Caco-2 (cell line): Measurements from ENCODE around the gene DENND2A. TPM values are rescaled to one million over a fixed set of nuclear protein-coding genes. Genes with fewer than 3 reads are reported as not detected.

Source experiments
- BruUV-seq: library from RNA; stranded (reverse); fragments of 400-500 nt; replicated peaks from 2 replicates; lab custom pipeline; 2021; lab: Mats Ljungman, UMichigan
- CTCF ChIA-PET: fragments of 300-600 bp; sonication (Branson Sonifier 250); formaldehyde crosslinking; loops from one replicate; lab custom pipeline; 2022; ENCODE audit warnings: antibody characterized with exemption; lab: Charles Lee
- POLR2A ChIA-PET: fragments of 300-600 bp; sonication (Branson Sonifier 250); formaldehyde crosslinking; loops from one replicate; lab custom pipeline; 2022; ENCODE audit warnings: antibody characterized with exemption; lab: Charles Lee
- DNase-seq, 2 experiments: peaks; one replicate each; pipeline versions ENCODE4 v3.0.0 to v3.0.0-alpha.2; 2020 to 2022
- H3K27me3 ChIP-seq: replicated peaks from 2 replicates; pipeline ENCODE4 v1.6.0; 2011; ENCODE audit warnings: low read length; ENCODE audit not compliant: control insufficient read depth, insufficient read depth
- H3K36me3 ChIP-seq: 2 replicates; pipeline ENCODE4 v1.5.1; 2011; ENCODE audit warnings: low read length; ENCODE audit not compliant: control insufficient read depth, insufficient read depth
- H3K4me1 ChIP-seq: fragments of 250-450 bp; sonication (Bioruptor Pico); 2 replicates; pipeline ENCODE4 v1.5.1; 2020; ENCODE audit warnings: mild to moderate bottlenecking
- H3K4me3 ChIP-seq: 2 replicates; pipeline ENCODE4 v1.5.1; 2011; ENCODE audit warnings: low read depth, mild to moderate bottlenecking, control low read depth, low read length
- H3K9me3 ChIP-seq: fragments of 250-450 bp; sonication (Bioruptor Pico); 2 replicates; pipeline ENCODE4 v1.5.1; 2020; ENCODE audit warnings: mild to moderate bottlenecking, moderate library complexity
- H3K27ac Mint-ChIP-seq: one replicate; pipeline ENCODE4 v1.8.0; 2022; ENCODE audit warnings: mixed read lengths; ENCODE audit not compliant: unreplicated experiment
- H3K27me3 Mint-ChIP-seq: one replicate; pipeline ENCODE4 v1.8.0; 2022; ENCODE audit warnings: mixed read lengths; ENCODE audit not compliant: insufficient read depth, unreplicated experiment
- H3K36me3 Mint-ChIP-seq: one replicate; pipeline ENCODE4 v1.8.0; 2022; ENCODE audit warnings: mild to moderate bottlenecking, mixed read lengths; ENCODE audit not compliant: insufficient read depth, unreplicated experiment
- H3K4me1 Mint-ChIP-seq: one replicate; pipeline ENCODE4 v1.8.0; 2022; ENCODE audit warnings: low read depth, mixed read lengths; ENCODE audit not compliant: unreplicated experiment
- H3K4me3 Mint-ChIP-seq: one replicate; pipeline ENCODE4 v1.8.0; 2022; ENCODE audit warnings: mild to moderate bottlenecking, moderate library complexity, mixed read lengths; ENCODE audit not compliant: unreplicated experiment
- H3K9me3 Mint-ChIP-seq: one replicate; pipeline ENCODE4 v1.8.0; 2022; ENCODE audit warnings: mixed read lengths; ENCODE audit not compliant: unreplicated experiment
- intact Hi-C: fragments of 100-400 bp; cut with micrococcal nuclease; formaldehyde crosslinking; loops from one replicate; pipeline ENCODE4 v1.10.0; 2022; ENCODE audit not compliant: unreplicated experiment
- total RNA-seq: library from RNA; stranded (reverse); gene quantifications from 2 replicates; pipeline ENCODE4 v1.2.3, GENCODE V29; 2022
- TF ChIP-seq, protein P1 (sequence below), 2 experiments: fragments of 200-600 bp in 1 of 2; IDR thresholded peaks; 1 replicate in 1 of 2; 2 replicates in 1 of 2; pipeline versions ENCODE4 v1.5.1 to v1.8.0; 2011 to 2022; ENCODE audit warnings: antibody characterized with exemption in 1 of 2, control low read depth in 1 of 2, inconsistent platforms in 1 of 2, low read depth in 1 of 2, low read length in 1 of 2, mild to moderate bottlenecking in 1 of 2, moderate library complexity in 1 of 2; ENCODE audit not compliant: insufficient read depth in 1 of 2, severe bottlenecking in 1 of 2, unreplicated experiment in 1 of 2

The DENND2A gene
- total RNA-seq, 1 experiment from 2014 or later: 0.95 TPM

DNA sequence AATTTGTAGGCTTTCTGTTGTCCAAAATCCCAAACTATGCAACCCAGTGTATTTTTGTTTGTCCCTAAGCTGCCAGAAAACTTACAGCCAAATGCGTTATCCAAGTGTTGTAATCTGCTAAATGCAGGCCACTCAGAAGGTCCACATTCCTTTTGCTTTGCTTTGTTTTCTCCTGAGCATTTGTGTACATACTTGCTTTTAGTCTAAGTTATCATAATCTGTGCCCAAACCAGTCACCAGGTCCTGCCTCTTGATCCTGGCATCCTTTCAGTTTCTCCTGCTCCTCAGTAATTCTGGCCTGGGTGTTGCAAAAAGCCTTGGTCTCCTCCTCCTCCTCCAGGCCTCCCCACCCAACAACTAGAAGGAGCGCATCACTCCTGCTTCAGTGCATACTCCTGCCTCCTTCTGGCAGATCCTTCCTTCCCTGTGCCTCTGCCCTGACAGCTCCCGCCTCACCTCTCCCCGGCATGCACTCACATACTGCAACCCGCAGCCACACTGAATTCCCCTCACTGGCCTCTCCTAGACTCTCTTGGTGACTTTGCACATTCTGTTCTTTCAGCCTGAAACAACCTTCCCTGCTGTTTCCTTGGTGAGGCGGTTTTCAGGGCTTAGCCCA lies 2.3 kb downstream of the DENND2A start:
- H3K27me3 Mint-ChIP-seq: peaks cover 11% of the 10 kb centered on the region
- ChIA-PET POLR2A (no interaction called here), CTCF (interaction anchor here (0.6 kb wide), 1 partner anchor 45 kb away, joined by 3 read pairs; no protein-coding TSS in a partner anchor)
- no peaks in the 10 kb centered on the region for H3K9me3 ChIP-seq
- H3K4me1 ChIP-seq: peaks cover 13% of the 10 kb centered on the region
- no TSS peak for BruUV-seq
- no peaks in the 10 kb centered on the region for H3K9me3 Mint-ChIP-seq
- no peaks in the 10 kb centered on the region for H3K36me3 ChIP-seq
- TF ChIP-seq, protein P1, sequence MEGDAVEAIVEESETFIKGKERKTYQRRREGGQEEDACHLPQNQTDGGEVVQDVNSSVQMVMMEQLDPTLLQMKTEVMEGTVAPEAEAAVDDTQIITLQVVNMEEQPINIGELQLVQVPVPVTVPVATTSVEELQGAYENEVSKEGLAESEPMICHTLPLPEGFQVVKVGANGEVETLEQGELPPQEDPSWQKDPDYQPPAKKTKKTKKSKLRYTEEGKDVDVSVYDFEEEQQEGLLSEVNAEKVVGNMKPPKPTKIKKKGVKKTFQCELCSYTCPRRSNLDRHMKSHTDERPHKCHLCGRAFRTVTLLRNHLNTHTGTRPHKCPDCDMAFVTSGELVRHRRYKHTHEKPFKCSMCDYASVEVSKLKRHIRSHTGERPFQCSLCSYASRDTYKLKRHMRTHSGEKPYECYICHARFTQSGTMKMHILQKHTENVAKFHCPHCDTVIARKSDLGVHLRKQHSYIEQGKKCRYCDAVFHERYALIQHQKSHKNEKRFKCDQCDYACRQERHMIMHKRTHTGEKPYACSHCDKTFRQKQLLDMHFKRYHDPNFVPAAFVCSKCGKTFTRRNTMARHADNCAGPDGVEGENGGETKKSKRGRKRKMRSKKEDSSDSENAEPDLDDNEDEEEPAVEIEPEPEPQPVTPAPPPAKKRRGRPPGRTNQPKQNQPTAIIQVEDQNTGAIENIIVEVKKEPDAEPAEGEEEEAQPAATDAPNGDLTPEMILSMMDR (IDR thresholded peaks at IDR 0.05; ENCODE audit: insufficient read depth in 1 of 2, low read depth in 1 of 2, low read length in 1 of 2, severe bottlenecking in 1 of 2, unreplicated experiment in 1 of 2): no peak
- no peaks in the 10 kb centered on the region for H3K36me3 Mint-ChIP-seq
- no peak overlapping the region for H3K4me3 ChIP-seq
- H3K27me3 ChIP-seq: no peaks in the 10 kb centered on the region
- intact Hi-C loops: no loop called here
- peaks cover 20% of the 10 kb centered on the region for H3K4me1 Mint-ChIP-seq
- no peak overlapping the region for H3K4me3 Mint-ChIP-seq
- no peak for DNase-seq
- H3K27ac Mint-ChIP-seq: no peak overlapping the region

DNA sequence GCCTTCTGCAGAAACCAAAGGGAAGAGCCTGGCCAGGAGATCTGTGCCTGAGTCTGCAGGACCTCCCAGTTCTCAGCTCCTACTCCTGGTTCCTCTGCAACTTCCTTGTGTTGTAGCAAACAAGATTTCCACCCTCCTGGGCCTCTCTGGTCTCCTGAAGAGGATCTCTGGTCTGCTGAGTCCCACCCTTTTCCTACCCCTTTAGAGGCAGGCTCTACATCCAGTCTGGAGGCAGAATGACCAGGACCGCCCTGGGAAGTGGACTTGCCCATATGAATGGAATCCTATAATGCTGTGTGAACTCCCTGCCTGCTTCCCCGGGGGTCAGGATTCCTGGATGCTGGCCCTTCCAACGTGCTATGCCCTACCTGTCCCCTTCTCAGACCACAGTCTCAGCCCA lies 3.2 kb downstream of the DENND2A start:
- TF ChIP-seq, protein P1 (IDR thresholded peaks at IDR 0.05; ENCODE audit: insufficient read depth in 1 of 2, low read depth in 1 of 2, low read length in 1 of 2, severe bottlenecking in 1 of 2, unreplicated experiment in 1 of 2): no peak
- DNase-seq: no peak
- BruUV-seq: no TSS peak
- Histone ChIP-seq H3K9me3 (no peaks in the 10 kb centered on the region), H3K27me3 (no peaks in the 10 kb centered on the region), H3K4me3 (no peak overlapping the region), H3K36me3 (no peaks in the 10 kb centered on the region), H3K4me1 (peaks cover 13% of the 10 kb centered on the region)
- no peak overlapping the region for H3K4me3 Mint-ChIP-seq
- H3K9me3 Mint-ChIP-seq: no peaks in the 10 kb centered on the region
- no peaks in the 10 kb centered on the region for H3K36me3 Mint-ChIP-seq
- CTCF ChIA-PET: interaction anchor here (0.6 kb wide), 1 partner anchor 9 kb away, joined by 3 read pairs; no protein-coding TSS in a partner anchor
- H3K4me1 Mint-ChIP-seq: peaks cover 20% of the 10 kb centered on the region
- peaks cover 11% of the 10 kb centered on the region for H3K27me3 Mint-ChIP-seq
- POLR2A ChIA-PET: no interaction called here
- intact Hi-C loops: no loop called here
- no peak overlapping the region for H3K27ac Mint-ChIP-seq

DNA sequence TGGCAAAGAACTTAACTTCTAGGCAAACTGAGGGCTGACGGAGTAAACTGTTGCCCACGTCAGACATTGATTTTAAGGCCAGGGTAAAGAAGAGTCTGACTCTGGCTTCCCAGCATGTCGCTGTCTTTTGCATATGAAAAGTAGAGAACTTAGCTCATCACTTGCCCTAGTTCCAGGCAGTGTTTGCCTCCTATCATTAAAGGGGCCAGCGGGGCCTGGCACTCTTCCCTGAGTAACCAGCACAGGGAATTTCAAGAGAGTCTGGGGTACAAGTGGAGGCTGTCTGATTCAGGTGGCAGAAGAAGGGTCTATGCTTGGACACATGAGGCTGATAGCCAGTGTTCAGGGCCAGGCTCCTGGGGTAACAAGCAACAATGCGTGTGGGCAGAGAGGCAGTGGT lies 4.8 kb downstream of the DENND2A start:
- intact Hi-C loops: no loop called here

More for the DNA sequence above, 4.8 kb downstream of the DENND2A start:
- Mint-ChIP-seq H3K4me3 (no peak overlapping the region), H3K4me1 (peaks cover 11% of the 10 kb centered on the region), H3K36me3 (no peaks in the 10 kb centered on the region), H3K27me3 (peaks cover 11% of the 10 kb centered on the region), H3K9me3 (no peaks in the 10 kb centered on the region), H3K27ac (no peak overlapping the region)
- ChIA-PET POLR2A (no interaction called here), CTCF (no interaction called here)
- no peak for DNase-seq
- Histone ChIP-seq H3K36me3 (no peaks in the 10 kb centered on the region), H3K4me1 (peaks cover 9% of the 10 kb centered on the region), H3K9me3 (no peaks in the 10 kb centered on the region), H3K27me3 (no peaks in the 10 kb centered on the region), H3K4me3 (no peak overlapping the region)
- TF ChIP-seq, protein P1 (IDR thresholded peaks at IDR 0.05; ENCODE audit: insufficient read depth in 1 of 2, low read depth in 1 of 2, low read length in 1 of 2, severe bottlenecking in 1 of 2, unreplicated experiment in 1 of 2): no peak
- BruUV-seq: no TSS peak
